Measurements from ENCODE around the gene GRIK4.

Gene GRIK4

GRCh38 chr11:120676991-120677390 lies 165.4 kb downstream of the GRIK4 start:
- Histone ChIP-seq H3K27ac (ENCODE audit: low read depth, low read length) (no peak overlapping the region), H3K4me1 (ENCODE audit: control insufficient read depth, low read length) (no peaks in the 10 kb centered on the region), H3K9me3 (ENCODE audit: control insufficient read depth, insufficient read depth, low read length) (no peaks in the 10 kb centered on the region), H3F3A (ENCODE audit: control insufficient read depth, insufficient read depth) (no peaks in the 10 kb centered on the region), H3K79me2 (ENCODE audit: control insufficient read depth, low read length) (no peaks in the 10 kb centered on the region), H3K27me3 (ENCODE audit: control insufficient read depth, low read length) (peaks cover 6% of the 10 kb centered on the region; the same call in 1 of the 2 replicates), H4K20me1 (ENCODE audit: control insufficient read depth, insufficient read depth, low read depth, low read length) (no peaks in the 10 kb centered on the region), H3K9me2 (replicated peaks; ENCODE audit: control insufficient read depth, low read length) (no peaks in the 10 kb centered on the region), H3K36me3 (ENCODE audit: control insufficient read depth, low read length) (no peaks in the 10 kb centered on the region), H3K4me2 (ENCODE audit: low read length) (no peak overlapping the region), H3K4me3 (ENCODE audit: low read length) (no peak overlapping the region)
- TF ChIP-seq EZH2phosphoT487 (IDR thresholded peaks at IDR 0.05; ENCODE audit: borderline replicate concordance, low read length) (no peak), CTCF (IDR thresholded peaks at IDR 0.05; ENCODE audit: low read depth, low read length, poor library complexity, severe bottlenecking) (no peak)

GRCh38 chr11:120680322-120680721 lies 168.8 kb downstream of the GRIK4 start:
- no peaks in the 10 kb centered on the region for H4K20me1 ChIP-seq (ENCODE audit: control insufficient read depth, insufficient read depth, low read depth, low read length)
- H3F3A ChIP-seq (ENCODE audit: control insufficient read depth, insufficient read depth), result no peaks in the 10 kb centered on the region
- TF ChIP-seq EZH2phosphoT487 (IDR thresholded peaks at IDR 0.05; ENCODE audit: borderline replicate concordance, low read length), result no peak
- TF ChIP-seq CTCF (IDR thresholded peaks at IDR 0.05; ENCODE audit: low read depth, low read length, poor library complexity, severe bottlenecking), result no peak
- no peak overlapping the region for H3K4me2 ChIP-seq (ENCODE audit: low read length)
- H3K9me2 ChIP-seq (replicated peaks; ENCODE audit: control insufficient read depth, low read length), result no peaks in the 10 kb centered on the region
- no peak overlapping the region for H3K4me3 ChIP-seq (ENCODE audit: low read length)
- H3K9me3 ChIP-seq (ENCODE audit: control insufficient read depth, insufficient read depth, low read length), result no peaks in the 10 kb centered on the region
- no peaks in the 10 kb centered on the region for H3K4me1 ChIP-seq (ENCODE audit: control insufficient read depth, low read length)
- no peaks in the 10 kb centered on the region for H3K79me2 ChIP-seq (ENCODE audit: control insufficient read depth, low read length)
- no peaks in the 10 kb centered on the region for H3K36me3 ChIP-seq (ENCODE audit: control insufficient read depth, low read length)
- no peak overlapping the region for H3K27ac ChIP-seq (ENCODE audit: low read depth, low read length)
- no peaks in the 10 kb centered on the region for H3K27me3 ChIP-seq (ENCODE audit: control insufficient read depth, low read length)

GRCh38 chr11:120681434-120682331 lies 170.1 kb downstream of the GRIK4 start:
- Histone ChIP-seq H3K4me2 (ENCODE audit: low read length) (no peak overlapping the region), H3K9me2 (replicated peaks; ENCODE audit: control insufficient read depth, low read length) (no peaks in the 10 kb centered on the region), H4K20me1 (ENCODE audit: control insufficient read depth, insufficient read depth, low read depth, low read length) (no peaks in the 10 kb centered on the region), H3K79me2 (ENCODE audit: control insufficient read depth, low read length) (no peaks in the 10 kb centered on the region), H3K27me3 (ENCODE audit: control insufficient read depth, low read length) (no peaks in the 10 kb centered on the region), H3K4me3 (ENCODE audit: low read length) (no peak overlapping the region), H3K9me3 (ENCODE audit: control insufficient read depth, insufficient read depth, low read length) (no peaks in the 10 kb centered on the region), H3K4me1 (ENCODE audit: control insufficient read depth, low read length) (no peaks in the 10 kb centered on the region), H3F3A (ENCODE audit: control insufficient read depth, insufficient read depth) (no peaks in the 10 kb centered on the region), H3K27ac (ENCODE audit: low read depth, low read length) (no peak overlapping the region), H3K36me3 (ENCODE audit: control insufficient read depth, low read length) (no peaks in the 10 kb centered on the region)
- no peak for TF ChIP-seq CTCF (IDR thresholded peaks at IDR 0.05; ENCODE audit: low read depth, low read length, poor library complexity, severe bottlenecking)
- TF ChIP-seq EZH2phosphoT487 (IDR thresholded peaks at IDR 0.05; ENCODE audit: borderline replicate concordance, low read length), result no peak

Measured in DOHH2 (cell line).